ENCODE measurements around the gene WASF3.

DNA sequence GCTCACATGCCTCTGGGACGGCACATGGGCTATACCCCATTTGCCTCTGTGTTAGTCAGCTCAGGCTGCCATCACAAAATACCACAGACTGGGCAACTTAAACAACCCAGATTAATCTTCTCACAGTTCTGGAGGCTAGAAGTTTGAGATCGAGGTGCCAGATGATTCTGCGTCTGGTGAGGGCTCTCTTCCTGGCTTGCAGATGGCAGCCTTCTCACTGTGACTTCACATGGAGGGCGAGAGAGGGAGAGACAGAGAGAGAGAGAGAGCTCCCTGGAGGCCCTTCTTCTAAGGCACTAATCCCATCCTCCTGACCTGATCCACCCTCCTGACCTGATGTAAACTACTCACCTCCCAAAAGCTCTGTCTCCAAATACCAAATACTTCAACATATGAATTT lies 148.1 kb downstream of the WASF3 start:
- TF ChIP-seq POLR2AphosphoS5 (IDR thresholded peaks at IDR 0.05; ENCODE audit: low read depth, low read length) (no peak), SIN3A (IDR thresholded peaks at IDR 0.05; ENCODE audit: borderline replicate concordance, insufficient read depth, low read length) (no peak), TAF1 (IDR thresholded peaks at IDR 0.05; ENCODE audit: borderline replicate concordance, insufficient read depth, low read length) (no peak), FOXP2 (optimal IDR thresholded peaks at IDR 0.05; ENCODE audit: borderline replicate concordance, extremely low read depth, extremely low read length, insufficient read depth) (no peak)
- TF ChIP-seq, protein P1, sequence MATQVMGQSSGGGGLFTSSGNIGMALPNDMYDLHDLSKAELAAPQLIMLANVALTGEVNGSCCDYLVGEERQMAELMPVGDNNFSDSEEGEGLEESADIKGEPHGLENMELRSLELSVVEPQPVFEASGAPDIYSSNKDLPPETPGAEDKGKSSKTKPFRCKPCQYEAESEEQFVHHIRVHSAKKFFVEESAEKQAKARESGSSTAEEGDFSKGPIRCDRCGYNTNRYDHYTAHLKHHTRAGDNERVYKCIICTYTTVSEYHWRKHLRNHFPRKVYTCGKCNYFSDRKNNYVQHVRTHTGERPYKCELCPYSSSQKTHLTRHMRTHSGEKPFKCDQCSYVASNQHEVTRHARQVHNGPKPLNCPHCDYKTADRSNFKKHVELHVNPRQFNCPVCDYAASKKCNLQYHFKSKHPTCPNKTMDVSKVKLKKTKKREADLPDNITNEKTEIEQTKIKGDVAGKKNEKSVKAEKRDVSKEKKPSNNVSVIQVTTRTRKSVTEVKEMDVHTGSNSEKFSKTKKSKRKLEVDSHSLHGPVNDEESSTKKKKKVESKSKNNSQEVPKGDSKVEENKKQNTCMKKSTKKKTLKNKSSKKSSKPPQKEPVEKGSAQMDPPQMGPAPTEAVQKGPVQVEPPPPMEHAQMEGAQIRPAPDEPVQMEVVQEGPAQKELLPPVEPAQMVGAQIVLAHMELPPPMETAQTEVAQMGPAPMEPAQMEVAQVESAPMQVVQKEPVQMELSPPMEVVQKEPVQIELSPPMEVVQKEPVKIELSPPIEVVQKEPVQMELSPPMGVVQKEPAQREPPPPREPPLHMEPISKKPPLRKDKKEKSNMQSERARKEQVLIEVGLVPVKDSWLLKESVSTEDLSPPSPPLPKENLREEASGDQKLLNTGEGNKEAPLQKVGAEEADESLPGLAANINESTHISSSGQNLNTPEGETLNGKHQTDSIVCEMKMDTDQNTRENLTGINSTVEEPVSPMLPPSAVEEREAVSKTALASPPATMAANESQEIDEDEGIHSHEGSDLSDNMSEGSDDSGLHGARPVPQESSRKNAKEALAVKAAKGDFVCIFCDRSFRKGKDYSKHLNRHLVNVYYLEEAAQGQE (IDR thresholded peaks at IDR 0.05; ENCODE audit: insufficient read depth in 1 of 2, low read depth in 2 of 2, low read length in 2 of 2): no peak
